CD4-positive, alpha-beta T cell treated with Interleukin-4 for 1 hour (primary cell): ENCODE results near the gene AGPS.
"Not testable (repeated sequence)": the region's sequence is repeated elsewhere in the genome, so short reads cannot be mapped to it uniquely, and the experiment has no call there.

Source experiments
- DNase-seq, 2 donors: peaks; one replicate each; pipeline ENCODE4 v3.0.0-alpha.2; 2020 to 2022

The AGPS gene

DNA sequence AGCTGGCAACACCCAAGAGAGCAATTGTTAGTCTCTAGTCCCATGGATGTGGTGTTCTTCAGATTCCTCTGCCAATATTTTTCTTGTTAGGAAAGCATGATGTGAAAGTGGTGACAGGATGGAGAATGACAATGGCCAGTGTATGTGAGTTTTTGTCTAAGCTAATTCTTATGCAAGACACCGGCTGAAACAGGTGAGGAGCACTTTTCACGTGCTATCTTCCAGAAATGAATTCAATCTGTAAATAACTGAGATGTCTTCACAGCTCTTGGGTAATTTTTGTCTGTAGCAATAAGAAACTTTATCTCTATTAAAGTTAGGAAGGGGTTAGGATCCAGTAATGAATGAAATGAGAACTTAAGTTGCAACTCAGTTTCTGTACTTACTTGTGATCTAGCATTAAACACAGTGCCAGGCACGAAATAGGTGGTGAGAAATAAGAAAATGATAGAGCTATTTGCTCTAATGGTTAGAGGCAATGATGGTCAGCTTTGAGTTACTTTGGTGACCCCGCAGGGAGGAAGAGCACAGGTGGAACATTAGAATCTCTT lies 676 bp upstream of the AGPS start:
- no peak for DNase-seq

GRCh38 chr2:177393203-177393755 lies 706 bp downstream of the AGPS start:
- DNase-seq, result peak in 1 of 2 donors; percentile 26

DNA sequence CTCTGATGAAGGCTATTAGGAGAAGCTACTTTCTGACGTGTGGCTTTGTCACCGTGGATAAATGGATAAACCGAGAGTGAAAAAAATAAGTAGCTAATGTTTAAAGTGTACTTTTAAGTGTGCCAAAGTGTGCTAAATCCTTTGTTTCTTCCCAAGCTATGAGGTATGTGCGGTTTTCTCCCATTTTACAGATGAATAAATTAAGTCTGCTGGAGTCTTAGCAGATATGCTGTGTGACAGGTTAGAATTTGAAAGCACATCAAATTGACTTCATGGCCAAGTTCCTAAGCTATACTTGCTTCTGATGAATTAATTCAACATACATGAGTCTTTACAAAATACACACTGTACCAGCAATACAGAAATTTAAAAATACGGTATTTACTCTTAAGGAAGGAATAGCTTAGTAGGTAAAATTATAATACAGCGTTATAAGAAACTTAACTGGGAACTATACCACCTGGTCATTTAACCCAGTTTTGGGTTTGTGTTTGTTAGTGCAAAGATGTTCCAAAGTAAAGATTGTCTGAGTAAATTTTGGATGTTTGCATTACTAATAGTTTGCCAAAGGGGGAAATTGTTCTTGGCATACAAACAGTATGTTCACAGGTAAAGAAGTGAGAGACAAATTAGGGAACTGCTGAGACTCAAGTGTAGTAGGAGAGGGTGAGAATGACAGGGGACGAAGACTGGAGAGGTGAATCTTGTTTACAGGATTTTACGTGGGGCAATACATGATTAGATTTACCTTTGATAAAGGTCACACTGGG lies 1.4 kb downstream of the AGPS start:
- DNase-seq, result no peak

- no peak for DNase-seq
Measured at GRCh38 chr2:177394594-177394973, 2.0 kb downstream of the AGPS start.

- DNase-seq, result no peak
Measured at GRCh38 chr2:177395351-177396065, 2.9 kb downstream of the AGPS start.

DNA sequence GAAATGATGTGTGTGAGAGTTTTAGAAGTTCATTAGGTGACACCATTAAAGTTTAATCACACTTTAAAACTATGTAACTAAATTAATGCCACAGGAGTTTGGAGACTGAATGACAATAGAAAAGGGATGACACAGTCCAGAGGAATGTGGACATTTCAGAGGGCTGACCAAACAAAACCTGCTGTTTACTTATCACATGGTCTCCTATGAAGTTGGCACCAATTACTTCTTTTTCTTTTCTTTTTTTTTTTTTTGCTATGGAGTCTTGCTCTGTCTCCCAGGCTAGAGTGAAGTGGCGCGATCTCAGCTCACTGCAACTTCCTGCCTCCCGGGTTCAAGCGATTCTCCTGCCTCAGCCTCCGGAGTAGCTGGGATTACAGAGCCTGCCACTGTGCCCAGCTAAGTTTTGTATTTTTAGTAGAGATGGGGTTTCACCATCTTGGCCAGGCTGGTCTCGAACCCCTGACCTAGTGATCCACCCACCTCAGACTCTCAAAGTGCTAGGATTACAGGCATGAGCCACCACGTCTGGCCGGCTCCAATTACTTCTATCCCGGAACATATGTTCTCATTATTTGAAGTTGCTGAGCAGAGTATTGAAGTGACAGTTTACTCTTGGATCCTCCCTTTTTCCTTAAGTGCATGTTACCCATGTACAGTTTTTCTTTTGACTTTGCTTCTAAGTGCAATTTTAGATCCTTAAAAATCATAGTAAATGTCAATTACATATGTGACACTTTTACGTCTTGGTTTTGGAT lies 4.3 kb downstream of the AGPS start:
- no peak for DNase-seq

DNA sequence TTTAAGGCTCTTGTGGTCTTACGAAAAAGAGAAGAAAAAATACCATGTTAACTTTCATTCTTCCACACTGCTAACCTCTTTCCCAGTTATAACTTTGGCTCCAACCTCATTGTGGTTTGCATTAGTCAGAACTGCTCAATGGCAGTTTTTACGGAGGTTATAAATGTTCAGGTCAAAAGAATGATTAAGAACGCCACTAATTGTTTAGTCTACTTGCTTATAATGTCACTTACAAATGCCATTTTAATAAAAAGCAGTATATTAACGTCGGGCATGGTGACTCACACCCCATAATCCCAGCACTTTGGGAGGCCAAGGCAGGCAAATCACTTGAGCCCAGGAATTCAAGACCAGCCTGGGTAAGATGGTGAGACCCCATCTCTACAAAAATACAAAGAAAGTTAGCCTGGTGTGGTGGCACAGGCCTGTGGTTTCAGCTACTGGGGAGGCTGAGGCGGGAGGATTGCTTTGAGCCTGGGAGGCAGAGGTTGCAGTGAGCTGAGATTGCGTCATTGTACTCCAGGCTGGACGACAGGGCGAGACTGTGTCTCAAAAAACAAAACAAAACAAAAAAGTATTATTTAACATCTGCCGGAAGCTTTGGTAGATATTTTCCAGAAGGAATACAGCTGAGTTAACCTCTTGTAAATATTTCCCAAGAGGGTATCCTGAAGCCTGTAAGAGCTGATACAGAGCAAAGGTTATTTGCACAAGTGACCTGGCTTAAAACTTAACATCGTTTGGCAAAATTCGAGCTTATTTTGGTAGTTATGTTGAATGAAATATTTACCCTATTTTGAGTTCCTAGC lies 5.1 kb downstream of the AGPS start:
- DNase-seq, result no peak

DNA sequence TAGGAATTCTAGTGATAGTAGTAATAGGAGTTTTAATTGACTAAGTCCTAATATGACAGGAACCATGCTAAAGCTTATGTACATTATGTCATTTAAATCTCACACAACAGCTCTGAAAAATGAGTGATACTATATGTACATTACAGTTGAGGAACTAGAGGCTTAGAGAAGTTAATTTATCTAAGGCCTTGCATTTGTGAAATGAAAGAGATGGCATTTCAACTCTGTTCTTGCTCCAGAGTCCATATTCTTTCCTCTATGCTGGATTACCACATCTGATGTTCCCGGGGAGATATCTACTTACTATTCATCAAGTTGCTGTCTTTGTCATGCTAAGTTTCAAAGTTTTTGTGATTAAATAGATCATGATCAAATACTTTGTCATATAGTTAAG lies 5.7 kb downstream of the AGPS start:
- no peak for DNase-seq

- DNase-seq, result no peak
Measured at GRCh38 chr2:177398791-177399190, 6.2 kb downstream of the AGPS start.

- DNase-seq, result no peak
Measured at GRCh38 chr2:177399376-177399775, 6.8 kb downstream of the AGPS start.

GRCh38 chr2:177400337-177400923 lies 7.9 kb downstream of the AGPS start:
- no peak for DNase-seq

DNA sequence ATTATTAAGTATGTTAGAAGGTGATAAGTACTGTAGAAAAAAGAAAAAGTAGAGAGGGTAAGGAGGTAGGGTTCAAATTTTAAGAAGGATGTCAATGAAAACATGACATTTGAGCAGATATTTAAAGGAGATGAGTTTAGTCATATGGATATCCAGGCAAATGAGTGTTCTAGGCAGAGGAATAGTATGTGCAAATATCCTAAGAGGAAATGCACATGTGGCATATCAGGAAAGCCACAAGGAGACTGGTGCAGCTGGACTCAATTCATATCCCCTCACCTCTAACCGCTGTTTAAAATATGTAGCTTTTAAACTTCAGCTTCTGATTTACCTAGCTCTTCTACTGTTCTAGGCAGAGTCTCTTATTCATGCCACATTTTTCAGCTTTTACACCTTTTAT lies 9.5 kb downstream of the AGPS start:
- DNase-seq, result no peak

GRCh38 chr2:177403838-177404237 lies 11.3 kb downstream of the AGPS start:
- no peak for DNase-seq

- no peak for DNase-seq
Measured at GRCh38 chr2:177404243-177404642, 11.7 kb downstream of the AGPS start.

DNA sequence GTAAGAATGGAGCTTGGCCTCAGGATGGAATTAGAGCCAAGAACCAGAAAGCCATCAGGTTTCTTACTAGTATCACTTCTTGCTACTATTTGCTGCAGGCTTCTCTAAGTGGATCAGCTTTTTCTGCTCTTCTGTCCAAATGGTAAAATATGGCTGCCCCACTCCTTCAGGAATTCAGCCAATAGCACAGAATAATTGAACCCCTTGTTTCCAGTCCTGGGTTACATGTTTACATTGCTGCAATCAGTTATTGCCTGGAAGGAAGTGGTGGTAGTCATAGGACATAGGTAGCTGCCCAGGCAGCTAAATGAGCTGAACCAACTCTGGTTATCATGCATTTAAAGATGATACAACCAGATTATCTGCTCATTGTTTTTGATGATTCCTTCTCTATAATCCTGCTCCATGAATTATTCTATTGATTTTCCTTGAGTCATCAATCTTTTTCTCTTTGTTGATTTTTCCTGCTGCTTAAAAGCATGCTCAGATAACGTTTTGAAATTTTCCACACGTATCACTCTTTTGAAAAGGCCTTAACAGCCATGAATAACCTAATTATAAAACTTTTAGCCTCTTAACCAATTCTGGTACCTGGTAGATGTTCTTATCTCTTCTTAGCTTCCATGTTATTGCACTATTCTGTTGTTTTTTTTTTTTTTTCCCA lies 12.6 kb downstream of the AGPS start:
- no peak for DNase-seq

DNA sequence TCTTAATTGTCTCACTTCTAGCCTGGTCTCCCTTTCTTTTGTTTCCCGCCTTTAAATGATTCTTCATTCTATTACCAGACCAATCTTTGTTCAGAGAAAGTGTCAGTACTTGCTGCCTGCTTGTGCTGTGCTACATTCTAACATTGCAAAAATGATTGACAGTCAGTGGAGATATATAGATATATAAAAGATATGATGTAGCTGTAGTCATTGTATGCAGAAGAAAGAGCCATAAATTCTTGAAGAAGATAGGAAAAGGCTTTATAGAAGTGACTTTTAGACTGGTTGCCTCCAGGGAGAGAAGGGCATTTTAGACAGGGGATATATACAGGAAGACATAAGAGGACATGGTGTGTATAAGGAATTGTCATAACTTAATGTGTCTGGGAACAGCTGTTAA lies 13.6 kb downstream of the AGPS start:
- no peak for DNase-seq

DNA sequence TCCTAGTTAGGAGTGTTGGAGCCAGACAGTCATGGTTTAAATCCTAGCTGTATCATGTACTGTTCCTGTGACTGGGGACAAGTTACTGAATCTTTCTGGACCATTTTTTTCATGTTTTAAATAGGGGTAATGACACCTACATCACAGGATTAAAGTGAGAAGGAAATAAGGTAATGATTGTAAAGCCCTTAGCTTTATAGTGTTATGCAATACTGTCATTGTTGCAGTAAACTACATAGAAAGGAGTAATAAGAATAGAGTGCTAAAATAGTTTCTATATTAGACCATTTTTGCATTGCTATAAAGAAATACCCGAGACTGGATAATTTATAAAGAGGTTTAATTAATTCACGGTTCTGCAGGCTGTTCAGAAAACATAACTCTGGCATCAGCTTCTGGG lies 14.5 kb downstream of the AGPS start:
- DNase-seq, result no peak

DNA sequence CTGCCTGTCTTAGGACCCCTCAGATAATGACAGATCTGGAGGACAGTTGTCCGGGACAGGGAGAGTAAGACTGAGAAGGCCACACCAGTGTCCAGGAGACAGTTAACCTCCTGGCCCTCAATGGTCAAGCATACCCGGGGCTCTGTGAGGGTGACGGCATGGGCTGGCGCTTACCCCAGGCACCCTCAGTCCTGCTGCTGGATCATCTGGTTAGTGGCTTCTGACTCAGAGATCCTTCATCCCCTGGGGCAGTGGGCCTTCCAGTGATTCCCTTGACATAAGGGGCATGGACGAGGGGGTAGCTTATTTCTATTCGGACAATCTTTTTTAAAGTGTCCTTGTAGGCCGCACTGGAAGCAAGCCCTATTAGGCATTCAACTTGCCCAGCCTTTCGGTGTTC lies 18.1 kb downstream of the AGPS start:
- not testable (repeated sequence) for DNase-seq

DNA sequence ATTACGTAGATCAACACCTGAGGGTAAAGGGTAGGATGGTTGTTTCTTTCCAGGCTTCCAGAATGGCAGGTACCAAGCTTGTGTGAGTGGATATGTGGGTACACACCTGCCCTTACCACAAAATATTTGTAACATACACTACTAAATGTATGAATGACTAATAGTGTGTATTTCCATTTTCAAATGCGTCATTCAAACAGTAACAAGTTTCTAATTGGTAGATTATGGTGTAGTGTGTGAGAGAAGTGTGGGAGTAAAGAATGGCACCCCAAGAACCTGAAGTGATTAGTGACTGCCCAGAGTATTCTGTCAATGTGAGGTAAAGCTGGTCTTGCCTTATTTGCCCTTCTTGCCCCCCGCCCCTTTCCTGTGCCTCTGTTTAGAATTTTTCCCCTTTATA lies 21.1 kb downstream of the AGPS start:
- no peak for DNase-seq

GRCh38 chr2:177419274-177419673 lies 26.7 kb downstream of the AGPS start:
- DNase-seq, result no peak

DNA sequence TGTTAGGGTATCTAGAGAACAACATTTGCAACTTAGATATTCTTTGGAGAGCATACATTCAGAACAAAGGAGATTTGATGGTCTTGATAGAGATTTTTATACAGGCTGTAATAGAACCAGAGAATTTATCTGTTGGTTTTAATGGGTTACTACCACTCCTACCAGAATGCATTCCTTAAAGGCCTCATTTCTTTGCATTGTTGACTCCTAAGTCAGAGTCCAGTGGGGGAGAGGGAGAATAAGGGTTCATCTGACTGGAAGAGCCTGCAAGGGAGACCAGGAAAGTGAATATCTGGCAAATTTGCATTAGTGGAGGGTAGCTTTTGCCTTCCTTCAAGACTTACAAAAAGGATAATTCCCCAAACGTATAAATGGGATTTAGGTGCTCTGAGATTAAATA lies 29.7 kb downstream of the AGPS start:
- no peak for DNase-seq
